ACHN (cell line): ENCODE results near the gene FGD5.

Experiments used
- DNase-seq: peaks from one replicate; pipeline ENCODE4 v3.0.0-alpha.2; 2015
- in situ Hi-C: cut with HindIII; loops from 2 replicates; pipeline ENCODE4 v1.10.0; 2017; ENCODE audit warnings: low sequenced_read_pairs, low pct_ligation_motif_present, low pct_unique_long_range_greater_than_20kb

FGD5 gene

DNA sequence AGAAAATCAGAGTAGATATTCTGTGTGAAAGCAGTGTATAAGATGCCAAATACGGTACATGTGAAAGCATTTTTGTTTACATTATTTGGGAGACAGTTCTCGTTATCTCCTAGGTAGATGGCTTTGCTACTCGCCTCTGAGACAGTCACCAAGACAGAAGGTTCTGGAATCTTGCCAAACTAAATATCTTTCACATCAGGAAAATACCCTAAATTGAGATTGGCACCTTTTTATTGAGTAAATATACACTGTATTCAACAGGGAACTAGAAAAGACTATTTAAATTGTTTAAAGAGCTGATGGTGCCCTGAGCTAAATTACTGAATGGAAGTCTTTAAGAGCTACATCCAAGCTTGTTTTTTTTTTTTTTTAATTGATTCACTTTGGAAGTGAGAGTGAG is 3.4 kb downstream of the FGD5 start:
- in situ Hi-C loops, result no loop called here
- DNase-seq, result no peak

- in situ Hi-C loops, result no loop called here
- DNase-seq, result no peak
These were observed 4.1 kb downstream of the FGD5 start for GRCh38 chr3:14822670-14823390.

GRCh38 chr3:14823393-14823792 is 4.6 kb downstream of the FGD5 start:
- DNase-seq, result no peak
- in situ Hi-C loops, result no loop called here

GRCh38 chr3:14823910-14824629 is 5.3 kb downstream of the FGD5 start:
- DNase-seq, result no peak
- in situ Hi-C loops, result no loop called here

DNA sequence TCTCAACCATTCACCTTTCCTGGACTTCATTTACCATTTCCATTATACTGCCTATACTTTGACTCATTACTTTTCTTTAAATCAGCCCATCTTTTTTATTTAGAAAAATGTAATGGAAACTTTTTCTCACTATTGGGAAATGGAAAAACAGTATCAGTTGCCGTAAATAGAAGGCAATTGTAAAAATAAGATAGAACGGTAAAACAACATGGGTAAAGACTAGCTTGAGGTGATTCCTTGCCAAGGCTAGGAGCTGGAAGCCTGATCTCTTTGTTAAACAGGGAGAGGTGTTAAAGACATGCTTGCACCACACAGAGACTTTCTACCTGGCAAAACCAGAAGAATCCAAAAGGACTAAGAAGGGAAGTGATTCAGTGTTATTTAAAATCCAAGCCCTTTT is 5.9 kb downstream of the FGD5 start:
- in situ Hi-C loops, result no loop called here
- no peak for DNase-seq

GRCh38 chr3:14826069-14826468 is 7.3 kb downstream of the FGD5 start:
- DNase-seq, result no peak
- in situ Hi-C loops, result no loop called here

DNA sequence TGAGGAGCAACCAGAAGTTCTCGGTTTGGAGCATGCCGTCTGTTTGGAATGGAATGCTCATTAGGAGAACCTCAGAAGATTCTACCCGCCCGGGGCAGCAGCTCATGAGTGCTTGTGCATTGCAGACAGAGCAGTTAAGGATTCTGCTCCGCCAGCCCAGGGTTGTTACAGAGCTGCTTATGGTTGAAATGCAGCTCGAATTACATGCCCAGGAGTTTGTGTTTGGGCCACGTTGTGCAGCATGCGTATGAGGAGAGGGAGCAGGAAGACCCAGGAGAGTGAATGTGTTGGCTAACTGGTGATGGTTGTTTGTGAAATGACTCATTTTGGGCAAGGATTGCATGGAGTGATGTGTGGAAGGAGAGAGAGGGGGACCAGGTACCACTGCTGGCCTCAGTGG is 9.0 kb downstream of the FGD5 start:
- in situ Hi-C loops, result no loop called here
- no peak for DNase-seq

DNA sequence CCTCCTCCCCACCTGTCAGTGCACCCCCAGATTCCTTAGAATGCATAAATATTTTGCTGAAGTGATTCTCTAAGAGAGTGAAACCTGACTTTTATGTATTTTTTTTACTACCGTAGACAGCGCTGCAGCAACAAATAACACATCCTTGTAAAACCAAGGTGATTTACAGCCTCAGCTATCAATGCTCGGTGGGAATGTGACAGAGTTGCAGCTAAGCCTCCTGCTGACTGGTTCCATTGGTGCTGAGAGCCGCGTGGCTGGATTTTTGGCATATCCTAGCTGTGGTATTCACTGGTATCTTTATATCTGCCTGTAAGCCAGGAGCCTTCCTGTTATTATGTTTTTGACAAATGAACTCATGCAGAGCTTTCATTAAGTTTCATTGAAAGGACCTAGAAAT is 11.0 kb downstream of the FGD5 start:
- in situ Hi-C loops, result no loop called here
- no peak for DNase-seq

DNA sequence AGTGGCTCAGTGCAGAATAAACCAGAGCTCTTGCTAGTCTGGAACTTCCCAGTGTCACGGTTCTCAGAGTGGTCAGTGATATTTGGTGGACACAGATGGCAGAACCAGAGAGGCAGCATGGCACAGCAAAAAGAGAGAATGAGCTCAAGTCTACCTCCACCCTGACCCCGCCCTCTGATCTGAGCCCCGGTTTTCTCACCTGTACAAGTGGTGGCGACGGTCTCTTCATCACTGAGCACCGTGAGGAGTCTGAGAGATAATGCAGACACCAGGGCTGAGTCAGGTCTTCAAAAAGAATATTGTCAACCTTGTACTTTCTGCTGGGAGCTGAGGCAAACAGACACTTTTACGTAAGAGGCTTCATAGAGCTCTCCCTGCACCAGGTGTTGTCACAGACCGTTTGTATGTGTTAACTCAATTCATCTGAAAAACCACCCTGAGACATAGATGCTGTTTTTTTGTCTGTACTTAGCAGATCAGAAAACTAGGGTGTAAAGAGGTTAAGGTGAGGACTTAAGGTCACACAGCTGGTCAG is 13.2 kb downstream of the FGD5 start:
- no peak for DNase-seq
- in situ Hi-C loops, result no loop called here

DNA sequence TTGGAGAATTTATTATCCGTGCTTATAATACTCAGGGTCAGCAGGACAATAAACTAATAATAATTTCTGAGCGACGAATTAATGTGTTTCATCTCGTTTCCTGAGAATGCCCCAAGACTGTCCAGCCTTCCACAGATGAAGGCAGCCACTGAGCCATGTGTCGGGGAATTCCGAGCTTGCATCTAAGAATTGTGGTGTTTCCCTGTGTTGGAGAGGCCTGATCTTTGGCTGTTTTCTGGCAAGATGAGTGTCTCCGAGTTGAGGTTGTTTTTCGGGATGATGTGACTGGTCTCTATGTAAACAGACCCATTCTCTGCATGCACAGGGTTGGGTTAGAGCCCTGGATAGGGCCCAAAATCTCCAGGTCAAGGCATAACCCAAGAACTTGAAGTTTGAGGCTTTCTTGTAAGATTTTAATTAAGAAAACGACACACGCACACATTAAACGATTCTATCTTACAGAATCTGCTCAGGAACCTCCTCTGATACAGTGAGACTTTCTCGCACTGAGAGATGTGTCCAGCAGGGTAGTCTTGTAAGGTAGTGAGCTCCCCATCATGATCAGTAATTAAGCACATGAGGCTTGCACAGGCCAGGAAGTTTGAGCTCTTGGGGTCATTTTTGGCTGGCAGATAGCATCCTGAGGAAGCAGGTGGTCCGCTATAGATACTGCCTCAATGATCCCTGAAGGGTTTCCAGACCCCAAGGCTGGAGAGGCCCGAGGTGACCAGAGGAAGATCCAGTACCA is 14.4 kb downstream of the FGD5 start:
- in situ Hi-C loops, result no loop called here
- DNase-seq, result no peak

DNA sequence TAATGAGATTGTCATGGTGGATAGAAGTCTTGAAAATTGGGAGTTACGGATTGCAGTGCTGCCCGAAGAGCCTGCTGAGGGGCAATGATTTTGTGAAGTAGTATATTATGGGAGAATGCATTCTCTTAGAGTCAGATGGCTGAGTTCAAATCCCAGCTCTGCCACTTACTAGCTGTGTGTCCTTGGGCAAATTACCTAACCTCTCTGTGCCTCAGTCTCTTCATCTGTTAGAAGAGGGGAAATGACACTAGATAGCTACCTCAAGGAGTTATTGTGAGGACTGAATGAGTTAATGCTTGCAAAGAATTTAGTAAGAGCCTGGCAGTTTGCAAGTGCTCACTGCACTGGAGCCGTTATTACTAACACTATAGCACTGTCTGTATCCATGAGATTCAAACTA is 15.4 kb downstream of the FGD5 start:
- no peak for DNase-seq
- in situ Hi-C loops, result no loop called here

DNA sequence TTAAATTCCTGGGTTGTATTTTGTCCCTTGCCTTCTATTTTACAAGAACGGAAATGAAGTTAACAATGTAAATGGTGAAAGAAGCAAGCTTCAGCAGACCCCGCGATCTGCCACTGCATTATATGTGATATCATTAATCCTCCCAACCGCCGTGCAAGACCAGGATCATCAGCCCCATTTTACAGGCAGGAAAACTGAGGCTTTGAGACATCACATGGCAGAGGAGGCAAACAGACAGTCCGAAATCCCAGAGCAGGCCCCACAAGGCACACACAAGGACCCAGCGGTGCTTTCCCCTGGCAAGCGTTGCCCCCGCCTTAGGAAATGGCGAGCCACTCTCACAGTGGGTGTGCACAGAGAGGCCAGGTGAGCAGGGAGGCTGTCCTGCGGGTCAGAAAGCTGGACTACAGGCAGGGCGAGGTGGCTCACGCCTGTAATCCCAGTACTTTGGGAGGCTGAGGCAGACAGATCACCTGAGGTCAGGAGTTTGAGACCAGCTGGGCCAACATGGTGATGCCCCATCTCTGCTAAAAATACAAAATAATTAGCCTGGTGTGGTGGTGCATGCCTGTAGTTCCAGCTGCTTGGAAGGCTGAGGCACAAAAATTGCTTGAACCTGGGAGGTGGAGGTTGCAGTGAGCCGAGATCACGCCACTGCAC is 16.2 kb downstream of the FGD5 start:
- no peak for DNase-seq
- in situ Hi-C loops, result no loop called here

- in situ Hi-C loops, result no loop called here
These were observed 17.3 kb downstream of the FGD5 start for GRCh38 chr3:14836049-14836468.

GRCh38 chr3:14837186-14837877 is 18.6 kb downstream of the FGD5 start:
- no peak for DNase-seq
- in situ Hi-C loops, result no loop called here

More at GRCh38 chr3:14836049-14836468, 17.3 kb downstream of the FGD5 start:
- no peak for DNase-seq

DNA sequence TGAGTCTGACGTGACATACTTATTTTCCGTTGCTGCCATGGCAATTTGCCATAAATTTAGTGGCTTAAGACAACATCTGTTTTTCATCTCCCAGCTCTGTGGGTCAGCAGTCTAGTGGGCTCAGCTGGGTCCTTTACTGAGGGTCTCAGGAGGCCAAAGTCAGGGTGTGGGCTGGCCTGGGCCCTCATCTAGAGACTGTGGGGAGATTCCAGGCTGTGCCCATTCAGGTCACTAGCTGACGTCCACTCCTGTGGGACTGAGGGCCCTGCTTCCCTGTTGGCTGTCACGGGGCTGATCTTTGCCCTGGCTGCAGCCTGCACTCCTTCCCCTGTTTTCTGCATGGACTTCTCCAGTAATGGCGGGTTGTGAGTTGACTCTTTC is 19.1 kb downstream of the FGD5 start:
- no peak for DNase-seq

GRCh38 chr3:14839236-14839635 is 20.5 kb downstream of the FGD5 start:
- DNase-seq, result no peak
- in situ Hi-C loops, result no loop called here

More for the DNA sequence above, 19.1 kb downstream of the FGD5 start:
- in situ Hi-C loops, result no loop called here

DNA sequence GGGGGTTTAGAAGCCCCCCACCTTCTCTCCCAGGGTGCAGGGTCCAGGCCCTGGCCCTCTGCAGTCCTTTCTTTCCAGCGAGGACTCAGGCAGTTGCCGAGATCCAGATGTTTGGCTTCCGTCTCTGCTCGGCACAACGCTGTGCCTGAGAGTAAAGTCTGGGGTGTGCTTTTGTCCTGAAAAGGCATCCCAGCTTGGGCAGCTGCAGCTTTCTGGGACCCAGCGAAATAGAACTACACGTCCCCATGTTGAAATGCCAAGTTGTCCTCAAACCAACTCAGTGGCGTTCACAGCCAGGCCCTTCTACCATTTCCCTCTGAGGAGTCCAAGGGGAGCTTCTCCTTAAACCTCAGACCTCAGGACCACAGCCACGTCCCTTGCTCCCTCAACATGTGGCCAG is 23.1 kb downstream of the FGD5 start:
- in situ Hi-C loops, result no loop called here
- DNase-seq, result no peak

DNA sequence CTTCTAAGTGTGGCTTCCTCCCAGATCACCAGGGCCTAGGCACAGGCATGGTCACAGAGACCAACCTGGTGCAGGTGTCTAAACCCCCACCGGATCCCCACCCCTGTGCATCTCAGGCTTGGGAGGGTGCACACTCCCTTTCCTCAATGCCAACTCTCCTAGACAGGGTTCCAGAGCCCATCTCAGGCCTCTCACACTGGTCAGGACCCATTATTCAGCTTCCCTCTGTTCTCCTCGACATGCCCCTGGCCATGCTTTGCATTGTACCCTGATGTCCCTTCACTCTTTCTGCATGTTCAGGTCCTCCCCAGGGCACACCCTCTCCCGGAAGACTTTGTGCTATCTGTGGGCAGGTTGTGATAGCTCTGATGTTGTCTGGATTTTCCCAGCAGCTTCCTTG is 23.5 kb downstream of the FGD5 start:
- in situ Hi-C loops, result no loop called here
- no peak for DNase-seq
